Activated naive CD4-positive, alpha-beta T cell (primary cell): ENCODE results near the gene CHD6.

Experiments
- DNase-seq, 4 experiments: peaks; one replicate each; lab custom pipeline; 2025; lab: John Stamatoyannopoulos, UW

CHD6 gene

DNA sequence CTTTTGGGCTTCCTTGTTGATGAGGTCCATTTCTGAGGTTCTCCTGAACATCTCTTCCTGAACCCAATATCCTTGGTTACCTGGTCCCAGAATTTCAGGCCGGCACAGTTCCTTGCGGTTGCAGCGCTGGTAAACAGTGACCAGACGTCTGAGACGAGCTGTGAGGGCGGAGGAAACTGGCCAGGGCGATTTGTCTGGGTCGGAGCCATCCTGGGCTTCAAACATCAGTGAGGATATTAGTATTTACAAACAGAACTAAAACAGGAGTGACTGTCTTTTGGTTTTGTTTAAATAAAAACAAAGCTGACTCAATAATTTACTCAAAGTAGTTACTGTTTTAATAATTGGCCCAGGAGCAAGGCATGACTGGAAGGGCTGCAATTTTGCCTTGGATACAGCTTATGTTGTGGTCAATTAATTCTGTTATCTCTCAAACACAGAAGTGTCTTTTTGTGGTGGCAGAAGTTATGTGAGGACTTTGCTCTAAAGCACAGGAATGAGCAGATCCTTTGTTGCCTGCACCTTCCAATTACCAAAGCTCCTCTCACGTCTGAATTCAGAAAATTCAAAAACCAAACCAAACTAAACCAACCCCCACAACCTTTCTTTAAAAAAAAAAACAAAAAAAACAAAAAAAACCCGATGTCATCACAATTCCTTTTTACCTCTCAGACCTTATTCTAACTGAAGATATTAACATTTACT, 192.8 kb downstream of the CHD6 start:
- DNase-seq, result no peak

DNA sequence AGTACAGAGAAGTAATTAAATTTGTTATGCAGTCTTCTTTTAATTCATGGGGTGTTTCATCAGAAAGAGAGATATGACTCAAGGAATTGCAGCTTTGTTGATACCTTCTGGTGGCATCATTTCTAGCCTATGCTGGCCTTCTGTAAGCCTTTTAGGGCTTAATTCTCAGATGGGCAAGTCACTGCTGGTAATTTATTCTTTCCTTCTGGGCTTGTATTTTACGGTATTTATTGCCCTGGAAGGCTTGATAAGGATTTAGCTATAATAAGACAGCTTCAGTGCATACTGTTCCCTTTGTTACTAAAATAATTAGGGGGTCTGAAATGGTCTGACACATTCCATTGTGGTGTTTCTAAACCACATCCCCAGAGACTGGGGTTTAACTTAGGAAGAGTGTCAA, 193.6 kb downstream of the CHD6 start:
- no peak for DNase-seq

GRCh38 chr20:41424011-41424410, 194.2 kb downstream of the CHD6 start:
- DNase-seq, result no peak

- DNase-seq, result no peak
Observed at GRCh38 chr20:41422953-41423352, 195.2 kb downstream of the CHD6 start.

DNA sequence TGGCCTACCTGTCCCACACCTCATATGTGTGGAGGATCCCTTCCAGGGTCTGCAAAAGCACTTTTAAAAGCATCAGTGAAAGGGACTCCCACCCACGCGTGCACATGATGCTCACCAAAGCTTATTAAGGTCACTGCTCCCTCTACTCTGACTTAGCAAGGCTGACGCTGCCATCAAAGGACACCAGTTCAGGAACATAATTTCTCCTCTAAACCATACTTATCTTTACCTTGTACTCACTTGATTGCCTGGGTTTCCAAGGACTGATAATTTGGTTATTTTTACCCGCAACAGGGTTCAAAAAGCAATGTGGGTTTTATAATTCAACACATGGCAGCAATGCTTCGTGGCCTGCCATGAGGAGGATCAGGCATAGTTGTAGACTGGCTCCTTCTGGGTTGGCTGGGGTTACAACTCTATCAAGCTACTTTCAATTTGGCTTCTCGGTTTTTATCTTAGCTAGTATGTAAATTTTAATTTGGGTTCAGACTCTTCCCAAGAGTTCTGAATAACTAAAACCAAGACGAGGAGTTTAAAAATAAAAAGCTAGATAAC, 199.4 kb downstream of the CHD6 start:
- DNase-seq, result no peak

GRCh38 chr20:41418031-41418430, 200.1 kb downstream of the CHD6 start:
- DNase-seq, result no peak

- no peak for DNase-seq
Observed at GRCh38 chr20:41415191-41415590, 203.0 kb downstream of the CHD6 start.

DNA sequence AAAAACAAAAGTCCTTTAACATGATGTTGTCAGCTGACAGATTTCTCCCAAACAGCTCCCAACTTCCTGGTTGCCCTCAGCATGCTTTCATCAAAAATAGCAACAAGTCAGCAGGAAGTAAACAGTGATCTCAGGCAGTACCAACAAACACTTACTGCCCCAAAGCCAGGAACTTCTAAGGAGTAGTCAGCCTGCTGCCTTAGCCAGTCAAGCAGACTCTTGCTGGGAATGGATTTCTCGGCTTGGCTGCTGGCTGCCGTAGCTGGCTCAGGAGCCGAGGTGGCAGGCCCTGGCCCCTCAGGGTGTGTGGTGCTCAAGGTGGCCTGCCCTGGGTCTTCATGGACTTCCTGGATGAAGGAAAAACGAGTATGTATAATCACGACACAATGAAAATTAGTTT, 205.0 kb downstream of the CHD6 start:
- DNase-seq, result no peak

- DNase-seq, result no peak
Observed at GRCh38 chr20:41412324-41413120, 205.7 kb downstream of the CHD6 start.

GRCh38 chr20:41411391-41411847, 206.8 kb downstream of the CHD6 start:
- DNase-seq, result no peak

- no peak for DNase-seq
Observed at GRCh38 chr20:41408986-41409385, 209.2 kb downstream of the CHD6 start.

DNA sequence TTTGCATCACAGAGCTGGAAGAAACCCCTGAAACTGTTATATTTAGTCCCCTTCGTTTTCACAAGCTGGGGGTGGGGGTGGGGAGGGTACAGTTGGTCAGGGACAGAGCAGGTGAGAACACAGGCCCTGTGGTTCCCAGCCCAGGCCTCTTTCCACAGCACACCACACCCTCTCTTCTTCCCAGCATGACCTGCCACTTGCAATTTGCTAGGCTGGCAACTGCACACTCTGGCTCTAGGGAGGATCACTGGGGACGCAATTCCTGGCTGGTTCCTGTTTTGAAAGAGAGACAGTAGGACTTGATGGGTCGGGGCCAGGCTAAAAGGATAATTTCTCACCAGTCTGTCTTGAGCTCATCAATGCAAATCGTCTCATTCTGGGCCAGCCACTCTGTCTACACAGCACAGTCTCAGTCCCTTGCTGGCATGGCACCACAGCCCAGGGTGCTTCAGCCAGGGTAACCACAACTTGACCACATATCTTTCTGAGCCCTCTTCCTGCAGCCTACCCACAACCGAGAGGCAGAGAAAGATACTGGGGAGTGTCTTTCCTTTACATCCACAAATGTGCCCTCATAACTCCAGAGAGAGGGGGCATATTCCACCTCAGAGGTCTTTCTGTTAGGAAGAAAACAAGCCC, 209.9 kb downstream of the CHD6 start:
- DNase-seq, result no peak

DNA sequence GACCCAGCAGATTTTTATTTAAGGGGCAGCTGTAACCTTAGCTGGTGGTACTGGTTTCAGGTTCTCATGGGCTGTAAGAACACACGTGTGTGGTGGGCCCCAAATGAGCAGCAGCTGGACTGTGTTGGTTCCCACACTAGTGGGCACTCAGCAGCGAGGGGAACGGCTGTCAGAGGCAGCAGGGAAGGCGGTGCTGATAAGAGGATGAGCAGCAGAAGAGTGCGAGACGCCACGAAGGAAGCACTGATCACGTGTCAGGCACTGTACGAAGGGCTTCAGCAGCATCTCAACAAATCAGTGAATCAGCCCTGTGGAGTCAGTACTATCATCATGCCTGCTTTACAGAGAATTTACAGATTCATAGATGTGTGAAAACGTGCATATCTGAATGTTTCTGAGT, 210.6 kb downstream of the CHD6 start:
- DNase-seq, result no peak

DNA sequence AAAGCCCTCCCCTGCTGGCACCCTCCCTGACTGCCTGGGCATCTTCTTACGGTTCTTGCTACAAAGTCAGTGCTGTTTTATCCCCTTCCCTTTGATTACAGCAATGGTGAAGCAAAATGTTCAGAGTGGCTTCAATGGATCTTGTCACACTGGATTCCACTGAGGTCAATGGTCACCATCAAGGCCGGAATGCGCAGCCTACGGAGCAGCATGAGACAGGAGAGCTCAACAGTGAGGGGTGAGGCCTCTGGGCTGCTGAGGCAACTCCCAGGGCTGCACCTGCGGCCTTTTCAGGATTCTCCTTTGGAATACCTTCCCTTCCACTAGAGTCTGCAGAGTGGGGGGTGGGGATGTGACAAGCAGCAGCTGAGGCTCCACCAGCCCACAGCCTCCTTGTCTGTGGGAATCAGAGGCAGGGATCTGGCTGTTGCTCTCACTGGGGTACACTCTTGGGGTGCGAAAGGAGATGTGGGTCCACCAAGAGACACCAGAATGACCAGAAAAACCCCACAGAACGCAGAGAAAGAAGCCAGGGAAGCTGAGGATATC, 211.2 kb downstream of the CHD6 start:
- DNase-seq, result no peak

- no peak for DNase-seq
Observed at GRCh38 chr20:41406353-41406752, 211.8 kb downstream of the CHD6 start.

DNA sequence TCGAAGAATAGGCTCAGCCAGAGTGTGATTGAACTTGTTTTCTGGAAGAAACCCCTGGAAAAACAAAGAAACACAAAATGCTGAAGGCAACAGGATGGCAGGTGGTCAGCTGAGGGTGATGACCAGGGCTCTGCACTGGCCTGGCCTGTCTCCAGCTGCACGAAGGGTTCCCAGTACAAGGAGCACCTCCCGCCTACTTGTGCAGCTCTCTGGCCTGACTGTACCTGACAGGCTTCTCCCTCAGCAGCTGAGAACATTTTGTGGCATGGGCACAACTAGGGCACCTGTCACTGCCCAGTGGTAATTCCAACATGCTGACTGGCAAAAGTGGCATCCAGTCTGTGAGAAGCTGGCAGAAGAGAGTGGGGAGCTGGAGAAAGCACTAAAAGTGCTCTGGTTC, 212.7 kb downstream of the CHD6 start:
- no peak for DNase-seq

DNA sequence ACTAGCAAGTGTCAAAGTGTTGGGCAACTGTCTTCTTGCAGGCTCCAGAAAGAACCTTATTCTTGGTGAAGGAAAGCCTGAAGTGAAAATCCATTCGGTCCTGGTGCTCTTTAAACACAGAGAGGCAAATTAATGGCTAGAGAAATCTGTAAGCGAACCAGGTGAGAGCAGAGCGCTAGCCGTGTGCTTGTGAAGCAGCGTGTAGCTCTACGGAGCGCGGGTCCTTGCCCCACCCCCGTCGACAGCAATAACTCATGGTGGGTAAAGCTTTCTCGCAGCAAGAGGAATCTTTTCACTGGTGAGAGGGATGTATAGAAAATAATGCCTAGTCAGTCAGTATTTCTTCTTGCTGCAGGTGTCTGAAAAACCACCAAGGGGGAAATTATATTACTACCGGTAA, 214.6 kb downstream of the CHD6 start:
- DNase-seq, result no peak

GRCh38 chr20:41398408-41398807, 219.8 kb downstream of the CHD6 start:
- no peak for DNase-seq

DNA sequence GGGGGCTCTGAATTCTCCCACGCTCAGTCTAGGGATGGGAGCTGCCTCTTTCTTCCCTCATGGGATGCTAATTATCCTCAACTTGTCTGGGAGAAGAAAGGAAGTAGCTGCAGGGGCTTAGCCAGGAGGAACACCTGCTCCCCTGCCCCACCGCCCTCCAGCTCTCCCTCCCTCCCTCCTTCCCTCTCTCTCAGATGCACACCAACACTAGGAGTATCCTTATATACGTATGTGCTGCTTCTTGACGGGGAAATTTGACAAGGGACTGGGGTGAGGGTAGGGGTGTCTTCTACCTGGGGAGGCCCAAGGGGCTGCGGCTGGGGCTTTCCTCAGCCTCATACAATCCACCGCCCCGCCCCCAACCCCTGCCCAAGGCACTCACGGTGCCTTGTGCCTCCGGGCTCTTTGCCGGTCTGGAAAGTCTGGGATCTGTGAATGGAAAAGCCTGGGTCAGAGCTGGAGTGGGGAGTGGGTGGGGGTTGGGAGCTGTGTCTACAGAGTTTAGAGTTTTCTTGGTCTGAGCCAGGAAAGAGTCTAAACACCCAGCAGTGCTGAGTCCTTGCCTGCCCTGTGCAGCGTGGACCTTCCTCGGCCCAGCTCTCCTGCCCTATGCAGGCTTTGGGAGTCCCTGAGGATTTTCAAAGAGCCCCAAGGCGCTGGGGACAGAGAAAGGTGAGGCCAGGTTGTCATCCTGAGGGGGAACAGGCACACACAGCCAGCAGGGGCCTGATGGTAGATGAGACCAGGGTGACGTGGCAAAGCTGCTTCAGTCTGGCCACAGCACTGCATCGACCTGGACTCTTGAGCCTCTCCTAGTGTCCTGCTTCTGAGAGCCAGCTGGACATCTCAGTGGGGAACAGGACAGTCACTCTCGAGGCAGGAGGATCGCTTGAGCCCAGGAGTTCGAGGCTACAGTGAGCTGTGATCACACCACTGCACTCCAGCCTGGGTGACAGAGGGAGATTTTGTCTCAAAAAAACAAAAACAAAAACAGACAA, 222.2 kb downstream of the CHD6 start:
- no peak for DNase-seq

- no peak for DNase-seq
Observed at GRCh38 chr20:41394931-41395666, 223.1 kb downstream of the CHD6 start.
